ENCODE results near the gene FNDC7. TPM values are rescaled to one million over a fixed set of nuclear protein-coding genes. Genes with fewer than 3 reads are reported as not detected.

The FNDC7 gene
- total and polyA plus RNA-seq, 9 of the 15 experiments (the other 6 are each of a cell fraction or from before 2014, with no cell fraction given) = not detected

- TF ChIP-seq MCM7 (IDR thresholded peaks at IDR 0.05) = no peak
- TF ChIP-seq IRF2 (CRISPR knock-in tag; IDR thresholded peaks at IDR 0.05) = no peak
- TF ChIP-seq TEAD1 (CRISPR knock-in tag; IDR thresholded peaks at IDR 0.05) = peak in 1 of 2 experiments; percentile 96; a peak in 3 of 4 replicates
- TF ChIP-seq SAFB2 (IDR thresholded peaks at IDR 0.05; ENCODE audit: borderline replicate concordance, low read depth, low read length, severe bottlenecking) = no peak
- TF ChIP-seq ZNF143 (CRISPR knock-in tag; IDR thresholded peaks at IDR 0.05) = peak; percentile 18; the same call in 1 of the 2 replicates
- peak; percentile 87 for TF ChIP-seq SMAD3 (CRISPR knock-in tag; conservative IDR thresholded peaks at IDR 0.05)
- TF ChIP-seq ZNF695 (CRISPR knock-in tag; IDR thresholded peaks at IDR 0.05) = no peak
- TF ChIP-seq ATF7 (IDR thresholded peaks at IDR 0.05) = peak; percentile 98
- no peak for TF ChIP-seq HDAC6 (IDR thresholded peaks at IDR 0.05; ENCODE audit: low read depth, low read length)
- TF ChIP-seq REST (IDR thresholded peaks at IDR 0.05; ENCODE audit: borderline replicate concordance) = peak; percentile 19; the same call in 1 of the 2 replicates
- TF ChIP-seq REST (CRISPR knock-in tag; IDR thresholded peaks at IDR 0.05; ENCODE audit: low read depth) = peak; percentile 31; the same call in 1 of the 2 replicates
- 0 out of 2 replicates have a peak, but pooled peaks have one; percentile 83 for TF ChIP-seq ZNF212 (CRISPR knock-in tag; IDR thresholded peaks at IDR 0.05)
- no peak for TF ChIP-seq ZNF507 (tag; conservative IDR thresholded peaks at IDR 0.05)
- TF ChIP-seq SPI1 (IDR thresholded peaks at IDR 0.05; ENCODE audit: borderline replicate concordance, low read depth, low read length) = no peak
- TF ChIP-seq TAF7 (tag; IDR thresholded peaks at IDR 0.05) = peak; percentile 98
- peak; percentile 74; the same call in 1 of the 2 replicates for TF ChIP-seq RFX5 (IDR thresholded peaks at IDR 0.05; ENCODE audit: low read depth, low read length)
- no peak for TF ChIP-seq PCBP2 (IDR thresholded peaks at IDR 0.05; ENCODE audit: low read depth, low read length, poor library complexity, severe bottlenecking)
- no peak for TF ChIP-seq ZKSCAN8 (CRISPR knock-in tag; IDR thresholded peaks at IDR 0.05)
- no peak for TF ChIP-seq ELK1 (CRISPR knock-in tag; IDR thresholded peaks at IDR 0.05)
- no peak for TF ChIP-seq SNIP1 (IDR thresholded peaks at IDR 0.05; ENCODE audit: low read depth)
- no peak for TF ChIP-seq SMAD2 (IDR thresholded peaks at IDR 0.05; ENCODE audit: low read depth, low read length)
Observed at GRCh38 chr1:108746382-108747170, 33.9 kb downstream of the FNDC7 start, which contains the start of gene STXBP3 (continued).
